GM18868 (cell line): ENCODE measurements around the gene MAST4.
"Not testable (repeated sequence)": the region's sequence is repeated elsewhere in the genome, so short reads cannot be mapped to it uniquely, and the experiment has no call there.

ENCODE experiments used
- ATAC-seq: cut with Tn5 transposase; IDR thresholded peaks from one replicate; pipeline ENCODE4 v1.9.1; 2021; ENCODE audit warnings: mild to moderate bottlenecking, moderate library complexity; ENCODE audit not compliant: unreplicated experiment

The MAST4 gene

GRCh38 chr5:66741394-66741793, 145.2 kb downstream of the MAST4 start:
- ATAC-seq: no peak

GRCh38 chr5:66742083-66742895, 146.1 kb downstream of the MAST4 start:
- ATAC-seq: no peak

GRCh38 chr5:66742896-66743247, 146.7 kb downstream of the MAST4 start:
- no peak for ATAC-seq

GRCh38 chr5:66743344-66743743, 147.2 kb downstream of the MAST4 start:
- no peak for ATAC-seq

- ATAC-seq: no peak
Observed at GRCh38 chr5:66744040-66744439, 147.8 kb downstream of the MAST4 start.

- no peak for ATAC-seq
Observed at GRCh38 chr5:66745297-66745696, 149.1 kb downstream of the MAST4 start.

GRCh38 chr5:66747607-66748006, 151.4 kb downstream of the MAST4 start:
- no peak for ATAC-seq

GRCh38 chr5:66752668-66753067, 156.5 kb downstream of the MAST4 start:
- not testable (repeated sequence) for ATAC-seq

GRCh38 chr5:66757219-66757833, 161.1 kb downstream of the MAST4 start:
- ATAC-seq: no peak

GRCh38 chr5:66757834-66758371, 161.7 kb downstream of the MAST4 start:
- no peak for ATAC-seq

- ATAC-seq: no peak
Observed at GRCh38 chr5:66769030-66769733, 173.0 kb downstream of the MAST4 start.

- no peak for ATAC-seq
Observed at GRCh38 chr5:66769839-66770617, 173.8 kb downstream of the MAST4 start.

- no peak for ATAC-seq
Observed at GRCh38 chr5:66777868-66778267, 181.7 kb downstream of the MAST4 start.

- ATAC-seq: no peak
Observed at GRCh38 chr5:66779528-66779927, 183.3 kb downstream of the MAST4 start.

- ATAC-seq: no peak
Observed at GRCh38 chr5:66788556-66788955, 192.4 kb downstream of the MAST4 start.

GRCh38 chr5:66789434-66789833, 193.2 kb downstream of the MAST4 start:
- ATAC-seq: no peak

GRCh38 chr5:66793049-66793448, 196.9 kb downstream of the MAST4 start:
- no peak for ATAC-seq

GRCh38 chr5:66795682-66796081, 199.5 kb downstream of the MAST4 start:
- no peak for ATAC-seq

GRCh38 chr5:66796305-66797292, 200.4 kb downstream of the MAST4 start:
- ATAC-seq: no peak

- no peak for ATAC-seq
Observed at GRCh38 chr5:66802941-66803340, 206.7 kb downstream of the MAST4 start.
